ENCODE measurements around the gene GP9. TPM values are rescaled to one million over a fixed set of nuclear protein-coding genes. Genes with fewer than 3 reads are reported as not detected.

GP9 gene
- total RNA-seq, 6 donors from 2014 or later = 0.47 to 12.0 (median 4.3) TPM; not detected in 1

DNA sequence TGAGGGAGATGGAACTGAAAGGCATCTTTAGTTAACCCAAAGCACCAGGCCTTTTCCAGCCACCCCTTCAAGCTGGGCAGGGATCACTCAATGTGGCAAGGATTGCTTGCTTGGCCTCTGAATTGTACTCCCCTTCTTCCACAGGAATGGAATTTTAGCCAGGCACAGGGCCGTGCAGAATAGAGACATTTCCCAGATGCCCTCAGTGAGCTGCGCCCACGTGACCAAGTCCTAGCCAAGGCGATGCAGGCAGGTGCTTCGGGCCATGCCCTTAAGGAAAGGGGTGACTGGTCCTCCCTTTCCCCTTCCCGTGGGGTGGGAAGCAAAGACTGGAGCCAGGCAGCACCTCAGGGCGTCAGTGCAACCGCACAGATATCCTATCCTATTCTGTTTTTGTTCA is 17.9 kb downstream of the GP9 start:
- Histone ChIP-seq H3K4me3 (no peak overlapping the region), H3K9me3 (no peaks in the 10 kb centered on the region), H3K4me1 (peaks cover 0 to 12% (median 6%) of the 10 kb centered on the region in 4 donors), H3K36me3 (no peaks in the 10 kb centered on the region), H3K27ac (no peak overlapping the region), H3K27me3 (no peaks in the 10 kb centered on the region)
- ATAC-seq (ENCODE audit: low FRiP score in 2 of 2) (no peak), DNase-seq (no peak)
- TF ChIP-seq POLR2A (IDR thresholded peaks at IDR 0.05) (no peak), EP300 (IDR thresholded peaks at IDR 0.05) (no peak), CTCF (IDR thresholded peaks at IDR 0.05) (no peak), POLR2AphosphoS5 (IDR thresholded peaks at IDR 0.05) (no peak)
- WGBS, 2 donors = 93 to 97% methylated on average over 4 to 8 of the region's 8 CpGs

- Histone ChIP-seq H3K36me3 (no peaks in the 10 kb centered on the region), H3K9me3 (no peaks in the 10 kb centered on the region), H3K4me1 (peaks cover 3 to 14% (median 7%) of the 10 kb centered on the region in 4 donors), H3K4me3 (no peak overlapping the region), H3K27me3 (no peaks in the 10 kb centered on the region), H3K27ac (no peak overlapping the region)
- WGBS, 2 donors = 66 to 70% methylated on average over 8 of the region's 8 CpGs
- no peak for DNase-seq
- no peak for ATAC-seq (ENCODE audit: low FRiP score in 2 of 2)
- no peak for TF ChIP-seq CTCF (IDR thresholded peaks at IDR 0.05)
- no peak for TF ChIP-seq POLR2A (IDR thresholded peaks at IDR 0.05)
- no peak for TF ChIP-seq EP300 (IDR thresholded peaks at IDR 0.05)
- no peak for TF ChIP-seq POLR2AphosphoS5 (IDR thresholded peaks at IDR 0.05)
Observed at GRCh38 chr3:129081503-129081902, 20.9 kb downstream of the GP9 start.

DNA sequence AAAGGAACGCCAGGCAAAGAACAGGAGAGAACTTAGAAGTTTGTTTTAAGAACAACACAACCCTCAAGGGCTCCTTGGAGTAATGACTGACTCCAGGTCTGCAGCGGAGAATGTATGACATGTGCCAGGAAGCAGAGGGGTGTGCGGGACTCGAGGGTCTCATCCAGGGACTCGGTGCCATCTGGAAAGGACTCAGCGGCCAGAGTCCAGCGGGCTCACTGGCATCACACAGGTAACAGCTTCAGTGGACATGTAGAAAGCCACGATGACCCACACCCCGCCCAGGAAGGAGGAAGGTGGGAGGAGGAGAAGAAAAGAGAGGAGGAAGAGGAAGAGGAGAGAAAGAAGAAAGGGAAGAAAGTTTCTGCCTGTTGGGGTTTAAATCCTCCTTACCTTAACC is 21.4 kb downstream of the GP9 start:
- no peak for TF ChIP-seq POLR2AphosphoS5 (IDR thresholded peaks at IDR 0.05)
- no peak for TF ChIP-seq CTCF (IDR thresholded peaks at IDR 0.05)
- TF ChIP-seq POLR2A (IDR thresholded peaks at IDR 0.05) = no peak
- TF ChIP-seq EP300 (IDR thresholded peaks at IDR 0.05) = no peak
- Histone ChIP-seq H3K9me3 (no peaks in the 10 kb centered on the region), H3K4me1 (peaks cover 4 to 14% (median 10%) of the 10 kb centered on the region in 4 donors), H3K36me3 (no peaks in the 10 kb centered on the region), H3K27me3 (no peaks in the 10 kb centered on the region), H3K27ac (no peak overlapping the region), H3K4me3 (no peak overlapping the region)
- ATAC-seq (ENCODE audit: low FRiP score in 2 of 2) (no peak), DNase-seq (no peak)
- 68 to 70% methylated on average over 9 of the region's 9 CpGs for WGBS, 2 donors

DNA sequence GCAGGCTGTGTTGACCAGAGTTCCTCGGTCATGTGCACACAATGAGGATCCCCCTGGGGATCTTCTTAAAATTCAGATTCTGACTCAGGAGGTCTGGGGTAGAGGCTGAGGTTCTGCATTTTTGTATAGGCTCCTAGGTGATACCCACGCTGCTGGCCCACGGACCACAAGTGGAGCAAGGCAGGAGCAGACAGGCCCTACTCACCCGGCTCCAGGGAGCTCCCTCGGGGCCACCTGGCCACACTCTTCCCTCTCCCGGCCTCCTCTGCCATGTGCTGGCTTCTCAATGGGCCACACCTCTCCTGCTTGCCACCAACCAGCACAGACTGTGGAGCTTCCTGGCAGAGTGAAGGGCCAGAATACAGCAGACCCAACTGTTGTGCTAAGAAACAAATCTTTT is 23.9 kb downstream of the GP9 start:
- DNase-seq (no peak), ATAC-seq (ENCODE audit: low FRiP score in 2 of 2) (no peak)
- H3K9me3 ChIP-seq = no peaks in the 10 kb centered on the region
- H3K27me3 ChIP-seq = no peaks in the 10 kb centered on the region
- no peak overlapping the region for H3K4me3 ChIP-seq
- no peak overlapping the region for H3K27ac ChIP-seq
- TF ChIP-seq CTCF (IDR thresholded peaks at IDR 0.05) = no peak
- TF ChIP-seq EP300 (IDR thresholded peaks at IDR 0.05) = no peak
- TF ChIP-seq POLR2AphosphoS5 (IDR thresholded peaks at IDR 0.05) = no peak
- no peak for TF ChIP-seq POLR2A (IDR thresholded peaks at IDR 0.05)
- no peaks in the 10 kb centered on the region for H3K36me3 ChIP-seq
- 91% methylated on average over 6 of the region's 6 CpGs for WGBS, 2 donors
- H3K4me1 ChIP-seq = peaks cover 7 to 13% (median 12%) of the 10 kb centered on the region in 4 donors

DNA sequence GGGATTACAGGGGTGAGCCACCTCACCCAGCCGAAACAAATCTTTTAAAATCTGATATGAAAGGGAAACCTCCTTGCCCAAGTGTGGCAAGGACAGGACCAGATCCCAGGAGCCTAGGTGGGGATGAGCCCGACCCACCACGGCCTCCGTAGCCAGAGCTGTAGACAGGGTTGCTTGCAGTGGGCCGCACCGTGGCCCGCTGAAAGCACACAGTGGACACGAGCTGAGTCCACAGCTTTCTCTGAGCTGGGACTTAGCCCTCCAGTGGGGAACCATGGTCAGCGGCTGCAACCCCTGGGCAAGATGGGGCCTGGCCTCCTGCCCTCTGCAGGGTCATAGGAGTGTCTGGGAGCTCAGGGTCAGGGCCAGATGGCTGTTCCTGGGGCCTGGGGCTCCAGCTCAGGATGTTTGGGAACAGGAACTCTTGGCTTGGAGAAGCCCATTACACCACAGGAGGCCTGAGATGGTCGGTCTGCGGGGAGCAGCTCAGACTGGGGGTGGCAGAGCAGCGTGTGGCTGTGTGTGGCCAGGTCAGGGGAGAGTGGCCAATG is 24.7 kb downstream of the GP9 start:
- peaks cover 7 to 13% (median 12%) of the 10 kb centered on the region in 4 donors for H3K4me1 ChIP-seq
- TF ChIP-seq POLR2A (IDR thresholded peaks at IDR 0.05) (no peak), EP300 (IDR thresholded peaks at IDR 0.05) (no peak), CTCF (IDR thresholded peaks at IDR 0.05) (no peak), POLR2AphosphoS5 (IDR thresholded peaks at IDR 0.05) (no peak)
- no peak overlapping the region for H3K4me3 ChIP-seq
- ATAC-seq (ENCODE audit: low FRiP score in 2 of 2) (no peak), DNase-seq (no peak)
- 93 to 100% methylated on average over 1 to 11 of the region's 12 CpGs for WGBS, 2 donors
- H3K36me3 ChIP-seq = no peaks in the 10 kb centered on the region
- no peaks in the 10 kb centered on the region for H3K27me3 ChIP-seq
- no peaks in the 10 kb centered on the region for H3K9me3 ChIP-seq
- H3K27ac ChIP-seq = no peak overlapping the region
